Activated naive CD4-positive, alpha-beta T cell treated with anti-CD3 and anti-CD28 coated beads, Interleukin-2, amount 10 ng/mL, durations not matched to agents 7 days and 5 days (primary cell): ENCODE results near the gene TJP3.
A peak's percentile ranks its signal among the peaks of the same experiment; 100 is the strongest.

ENCODE experiments used
- CTCF ChIA-PET: fragments of 350-600 bp; sonication (Branson Sonifier 250); formaldehyde crosslinking; loops from one replicate; lab custom pipeline; 2021; ENCODE audit warnings: antibody characterized with exemption; lab: Charles Lee
- DNase-seq: peaks from one replicate; pipeline ENCODE4 v3.0.0-alpha.2; 2020
- H3K27ac Mint-ChIP-seq: one replicate; pipeline ENCODE4 v1.8.0; 2021; ENCODE audit warnings: mild to moderate bottlenecking, moderate library complexity, mixed read lengths
- H3K27me3 Mint-ChIP-seq: one replicate; pipeline ENCODE4 v1.8.0; 2021; ENCODE audit warnings: mild to moderate bottlenecking, mixed read lengths
- H3K36me3 Mint-ChIP-seq: one replicate; pipeline ENCODE4 v1.8.0; 2021; ENCODE audit warnings: mixed read lengths
- H3K4me1 Mint-ChIP-seq: one replicate; pipeline ENCODE4 v1.8.0; 2021; ENCODE audit warnings: mixed read lengths
- H3K4me3 Mint-ChIP-seq: one replicate; pipeline ENCODE4 v1.8.0; 2021; ENCODE audit warnings: mild to moderate bottlenecking, moderate library complexity, mixed read lengths
- H3K9me3 Mint-ChIP-seq: one replicate; pipeline ENCODE4 v1.8.0; 2021; ENCODE audit warnings: mixed read lengths

The TJP3 gene

DNA sequence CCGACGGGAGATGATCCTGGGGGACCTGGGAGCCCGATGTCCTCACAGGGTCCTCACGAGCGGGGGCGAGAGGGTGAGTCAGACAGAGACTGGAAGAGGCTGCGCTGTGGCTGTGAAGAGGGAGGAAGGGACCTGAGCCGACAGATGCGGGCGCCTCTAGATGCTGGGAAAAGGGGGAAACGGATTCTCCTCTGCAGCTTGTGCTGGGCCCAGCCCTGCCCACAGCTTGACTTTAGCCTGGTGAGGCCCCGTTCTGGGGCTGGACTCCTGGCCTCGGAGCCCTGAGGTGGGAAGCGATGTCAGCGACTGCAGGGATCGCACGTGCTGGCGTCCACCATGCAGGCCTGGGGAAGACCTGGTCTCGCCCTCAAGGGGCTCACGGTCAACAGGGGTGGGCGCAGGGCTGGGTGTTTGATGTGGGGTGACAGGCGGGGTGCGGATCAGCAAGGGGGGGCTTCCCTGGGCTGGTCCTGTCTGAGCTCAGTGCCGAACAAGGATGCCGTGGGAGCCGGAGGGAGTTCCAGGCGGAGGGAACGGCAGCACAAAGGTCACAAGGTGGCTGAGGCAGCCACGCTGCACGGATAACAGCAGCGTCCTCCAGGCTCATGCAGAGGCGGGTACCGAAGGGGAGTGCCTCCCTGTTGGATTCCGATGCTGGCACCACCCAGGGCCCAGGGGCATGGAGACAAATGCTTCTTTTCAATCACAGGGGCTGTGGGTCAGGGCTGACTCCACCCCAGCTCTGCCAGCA lies 39.7 kb upstream of the TJP3 start:
- CTCF ChIA-PET = interaction anchor here (1.1 to 4.4 kb wide), 3 partner anchors 34 to 56 kb away, joined by 3 to 21 read pairs (median 16); partner anchors contain the start of gene TJP3
- H3K36me3 Mint-ChIP-seq = peaks cover 1% of the 10 kb centered on the region
- peaks cover 19% of the 10 kb centered on the region for H3K4me1 Mint-ChIP-seq
- H3K4me3 Mint-ChIP-seq = no peak overlapping the region
- no peak for DNase-seq
- H3K27ac Mint-ChIP-seq = peak overlapping the region; percentile 52
- H3K9me3 Mint-ChIP-seq = no peaks in the 10 kb centered on the region
- peaks cover 15% of the 10 kb centered on the region for H3K27me3 Mint-ChIP-seq

DNA sequence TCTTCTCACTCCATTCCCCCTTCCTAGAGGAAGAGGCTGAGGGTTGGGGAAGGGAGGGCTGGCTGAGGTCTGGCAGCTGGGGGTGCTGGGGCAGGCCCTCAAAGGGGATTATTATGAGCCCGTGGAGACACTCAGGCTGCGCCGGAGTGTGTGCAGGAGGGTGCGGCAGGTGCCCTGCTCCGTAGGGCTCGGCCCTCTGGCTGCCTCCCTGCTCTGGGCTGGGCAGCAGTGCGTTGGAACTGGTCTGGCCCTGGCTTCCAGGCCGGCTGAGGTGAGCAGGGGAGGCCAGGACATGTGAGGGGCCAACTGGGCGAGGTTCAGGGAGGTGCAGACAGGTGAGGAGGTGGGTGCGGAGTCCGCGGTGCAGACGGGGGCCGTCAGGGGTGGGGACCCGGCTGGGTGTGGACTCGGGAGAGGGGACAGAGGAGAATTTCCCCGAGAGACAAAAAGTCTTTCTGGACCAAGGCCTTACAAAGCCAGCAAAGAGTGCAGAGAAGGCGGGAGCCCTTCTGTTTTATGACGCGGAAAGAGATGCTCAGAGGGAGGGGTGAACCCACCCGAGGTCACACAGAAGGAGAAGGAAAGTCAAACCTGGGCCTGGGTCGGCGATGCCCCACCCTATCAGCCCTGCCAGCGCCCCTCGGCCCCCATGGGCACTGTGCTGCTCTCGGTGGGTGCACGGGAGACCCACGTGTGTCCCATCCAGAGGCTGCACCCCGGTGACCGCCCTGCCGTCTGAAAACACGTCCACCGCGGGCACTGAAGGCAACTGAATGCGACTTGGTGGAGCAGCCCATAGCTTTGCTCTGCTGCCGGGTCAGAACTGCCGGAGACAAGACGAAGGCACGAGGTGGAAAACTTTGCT lies 38.9 kb upstream of the TJP3 start:
- CTCF ChIA-PET = interaction anchor here (4.4 kb wide), 1 partner anchor 38 kb away, joined by 21 read pairs; the partner anchor contains the start of gene TJP3
- Mint-ChIP-seq H3K4me1 (peaks cover 19% of the 10 kb centered on the region), H3K9me3 (no peaks in the 10 kb centered on the region), H3K27ac (no peak overlapping the region), H3K4me3 (no peak overlapping the region), H3K36me3 (no peaks in the 10 kb centered on the region), H3K27me3 (peaks cover 15% of the 10 kb centered on the region)
- no peak for DNase-seq

DNA sequence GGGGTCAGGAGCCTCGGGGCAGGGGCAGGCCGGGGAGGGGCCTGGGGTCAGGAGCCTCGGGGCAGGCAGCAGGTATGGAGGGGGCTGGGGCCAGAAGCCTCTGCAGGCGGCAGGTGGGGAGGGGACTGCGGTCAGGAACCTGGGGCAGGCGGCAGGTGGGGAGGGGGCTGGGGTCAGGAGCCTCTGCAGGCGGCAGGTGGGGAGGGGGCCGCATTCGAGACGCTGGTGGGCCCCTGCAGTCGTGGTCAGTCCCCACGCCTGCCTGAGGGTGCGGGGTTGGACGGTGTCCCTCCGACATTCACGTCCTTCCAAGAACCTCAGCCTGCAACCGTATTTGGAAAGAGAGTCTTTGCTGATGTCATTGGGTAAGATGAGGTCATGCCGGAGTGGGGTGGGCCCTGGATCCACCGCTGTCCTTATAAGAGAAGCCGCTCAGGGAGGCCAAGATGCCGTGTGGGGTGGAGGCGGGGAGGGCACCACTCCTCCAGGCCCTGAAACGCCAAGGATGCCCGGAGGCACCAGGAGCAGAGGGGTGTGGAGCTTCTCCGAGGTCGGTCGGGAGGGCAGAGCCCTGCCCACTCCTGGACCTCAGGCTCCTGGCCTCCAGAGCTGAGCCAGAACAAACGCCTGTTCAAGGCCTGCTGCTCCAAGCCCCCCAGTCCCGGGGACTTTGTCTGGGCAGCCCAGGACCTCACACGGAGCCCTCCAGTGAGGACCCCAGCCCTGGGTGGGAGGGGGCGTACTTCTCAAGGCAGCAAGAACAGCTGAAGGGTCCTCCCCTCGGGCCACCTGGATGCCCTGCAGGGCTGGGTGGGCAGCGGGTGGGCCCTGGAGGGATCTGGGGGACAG lies 38.0 kb upstream of the TJP3 start:
- no peak overlapping the region for H3K4me3 Mint-ChIP-seq
- H3K27me3 Mint-ChIP-seq = peaks cover 15% of the 10 kb centered on the region
- no peaks in the 10 kb centered on the region for H3K36me3 Mint-ChIP-seq
- DNase-seq = no peak
- no peaks in the 10 kb centered on the region for H3K9me3 Mint-ChIP-seq
- CTCF ChIA-PET = no interaction called here
- H3K27ac Mint-ChIP-seq = no peak overlapping the region
- H3K4me1 Mint-ChIP-seq = peaks cover 19% of the 10 kb centered on the region

DNA sequence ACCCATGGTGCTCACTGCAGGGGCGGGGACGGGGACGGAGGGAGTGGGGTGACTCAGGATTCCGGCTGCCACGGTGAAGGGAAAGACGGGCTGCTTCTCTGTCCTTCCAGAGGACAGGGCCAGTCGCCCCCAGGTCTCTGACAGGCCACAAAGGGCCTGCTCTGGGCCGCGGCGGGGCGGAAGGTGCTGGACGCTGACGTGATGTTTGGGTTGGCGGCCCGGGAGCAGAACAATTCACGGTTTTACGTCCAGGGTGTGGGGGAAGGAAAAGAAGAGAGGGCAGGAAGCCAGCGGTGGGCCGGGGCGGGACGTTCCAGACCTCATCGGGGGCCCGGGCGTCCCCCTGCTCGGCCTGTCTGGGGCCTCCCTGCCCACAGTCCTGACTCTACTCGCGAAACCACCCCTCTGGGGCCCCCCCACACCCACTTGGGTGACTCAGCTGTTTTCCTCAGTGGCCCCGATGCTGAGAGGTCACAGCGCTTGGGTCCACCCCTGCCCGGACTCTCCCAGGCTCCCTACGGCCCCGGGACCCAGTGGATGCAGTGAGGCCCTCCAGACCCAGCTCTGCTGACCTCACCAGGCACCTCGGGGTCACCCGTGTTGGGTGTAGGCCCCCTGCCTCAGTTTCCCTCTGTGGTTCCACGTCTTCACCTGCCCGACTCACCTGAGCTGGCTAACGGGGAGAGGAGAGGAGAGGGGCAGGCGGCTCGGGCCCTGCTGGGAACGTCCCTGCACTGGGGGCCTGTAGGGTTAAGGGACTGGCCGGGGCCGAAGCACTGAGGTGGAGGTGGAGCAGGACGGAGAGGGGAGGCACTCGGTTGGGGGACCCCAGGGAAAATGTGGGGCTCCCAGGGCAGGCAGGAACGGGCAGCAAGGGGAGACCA lies 37.1 kb upstream of the TJP3 start:
- no peak overlapping the region for H3K27ac Mint-ChIP-seq
- CTCF ChIA-PET = no interaction called here
- H3K36me3 Mint-ChIP-seq = no peaks in the 10 kb centered on the region
- no peaks in the 10 kb centered on the region for H3K9me3 Mint-ChIP-seq
- H3K27me3 Mint-ChIP-seq = peaks cover 15% of the 10 kb centered on the region
- DNase-seq = no peak
- peaks cover 19% of the 10 kb centered on the region for H3K4me1 Mint-ChIP-seq
- peak overlapping the region; percentile 45 for H3K4me3 Mint-ChIP-seq

DNA sequence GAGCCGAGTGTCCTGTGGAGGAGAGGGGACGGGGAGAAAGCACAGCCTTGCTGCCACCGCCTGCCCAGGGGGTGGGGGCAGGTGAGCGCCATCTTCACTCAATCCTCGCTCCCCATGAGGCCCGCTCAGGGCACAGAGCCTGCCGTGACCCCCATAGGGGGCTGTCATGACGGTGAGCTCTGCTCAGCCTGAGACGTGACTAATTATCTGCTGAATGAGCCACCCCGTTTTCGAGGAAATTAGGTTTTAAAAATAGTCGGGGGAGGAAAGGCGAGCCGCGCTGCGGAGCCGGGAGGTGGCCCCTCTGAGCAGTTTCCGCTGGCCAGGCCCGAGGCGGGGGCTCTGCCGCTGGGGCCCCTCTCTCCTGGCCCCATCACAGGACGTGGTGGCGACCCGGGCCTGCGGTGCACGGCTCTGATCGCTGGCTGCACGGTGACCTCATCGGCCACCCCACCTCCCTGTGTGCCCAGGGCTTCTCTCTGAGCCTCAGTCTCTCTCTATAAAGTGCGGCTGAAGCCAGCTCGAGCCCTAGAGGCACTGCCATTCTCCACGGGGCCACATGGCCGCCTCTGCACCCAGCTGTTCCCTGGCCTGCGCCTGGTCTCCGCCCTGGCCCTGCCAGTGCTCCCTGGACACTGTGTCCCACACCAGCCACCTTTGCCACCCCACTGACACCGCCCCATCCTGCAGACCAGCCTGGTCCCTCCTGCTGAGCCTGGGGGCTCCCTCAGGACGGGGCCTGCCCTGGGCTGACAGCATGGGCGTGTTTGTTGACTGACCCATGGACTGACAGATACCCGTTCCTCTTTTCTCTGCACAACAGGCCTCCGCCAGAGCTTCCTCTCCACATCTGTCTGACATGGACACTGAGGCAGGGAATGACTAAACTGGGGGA lies 36.3 kb upstream of the TJP3 start:
- Mint-ChIP-seq H3K4me1 (peaks cover 21% of the 10 kb centered on the region), H3K27me3 (peaks cover 15% of the 10 kb centered on the region), H3K9me3 (no peaks in the 10 kb centered on the region), H3K4me3 (no peak overlapping the region), H3K27ac (no peak overlapping the region), H3K36me3 (no peaks in the 10 kb centered on the region)
- CTCF ChIA-PET = interaction anchor here (0.9 kb wide), 1 partner anchor 20 kb away, joined by 4 read pairs; no protein-coding TSS in a partner anchor
- peak; percentile 33 for DNase-seq

DNA sequence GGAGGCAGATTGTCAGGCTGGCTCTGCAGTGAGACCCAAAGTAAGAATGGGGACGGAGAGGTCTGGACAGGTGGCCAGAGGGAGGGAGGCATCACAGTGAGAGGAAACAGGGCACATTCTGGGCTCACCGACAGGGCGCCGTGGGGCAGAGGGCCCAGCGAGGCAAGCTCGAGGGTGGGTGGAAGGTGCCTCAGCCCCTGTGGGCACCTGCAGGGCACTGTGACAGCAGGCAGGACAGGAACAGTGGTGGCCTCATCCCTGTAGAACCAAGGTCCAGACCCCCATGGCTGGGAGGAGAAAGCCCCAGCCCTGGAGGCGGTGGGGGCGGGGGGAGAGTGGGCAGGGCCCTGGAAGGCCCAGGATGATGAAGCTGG lies 35.6 kb upstream of the TJP3 start:
- H3K36me3 Mint-ChIP-seq = no peaks in the 10 kb centered on the region
- no peaks in the 10 kb centered on the region for H3K9me3 Mint-ChIP-seq
- no peak for DNase-seq
- H3K4me3 Mint-ChIP-seq = no peak overlapping the region
- CTCF ChIA-PET = interaction anchor here (0.9 kb wide), 1 partner anchor 19 kb away, joined by 4 read pairs; no protein-coding TSS in a partner anchor
- peaks cover 27% of the 10 kb centered on the region for H3K4me1 Mint-ChIP-seq
- peaks cover 15% of the 10 kb centered on the region for H3K27me3 Mint-ChIP-seq
- H3K27ac Mint-ChIP-seq = no peak overlapping the region

DNA sequence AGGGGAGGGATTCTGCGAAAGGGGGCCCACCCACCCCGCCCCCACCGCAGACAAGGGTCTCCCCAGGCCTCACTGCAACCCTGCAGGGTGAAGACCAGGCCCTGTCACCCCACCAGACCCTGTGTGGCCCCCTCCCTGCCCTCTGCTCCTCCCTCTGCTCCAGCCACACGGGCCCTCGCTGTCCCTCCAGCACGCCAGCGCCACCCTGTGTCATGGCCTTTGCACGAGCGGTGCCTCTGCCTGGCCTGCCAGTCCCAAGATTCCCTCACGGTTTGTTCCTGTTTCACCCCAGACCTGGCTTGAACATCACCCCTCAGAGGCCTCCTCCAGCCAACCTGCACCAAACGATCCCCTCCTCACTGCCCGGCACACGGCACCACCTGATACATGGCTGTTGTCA lies 35.2 kb upstream of the TJP3 start:
- CTCF ChIA-PET = interaction anchor here (0.9 to 1.6 kb wide), 2 partner anchors 19 kb away, joined by 4 to 6 read pairs; no protein-coding TSS in a partner anchor
- H3K36me3 Mint-ChIP-seq = no peaks in the 10 kb centered on the region
- H3K9me3 Mint-ChIP-seq = no peaks in the 10 kb centered on the region
- DNase-seq = no peak
- H3K27me3 Mint-ChIP-seq = peaks cover 15% of the 10 kb centered on the region
- H3K27ac Mint-ChIP-seq = no peak overlapping the region
- H3K4me3 Mint-ChIP-seq = no peak overlapping the region
- H3K4me1 Mint-ChIP-seq = peaks cover 27% of the 10 kb centered on the region

DNA sequence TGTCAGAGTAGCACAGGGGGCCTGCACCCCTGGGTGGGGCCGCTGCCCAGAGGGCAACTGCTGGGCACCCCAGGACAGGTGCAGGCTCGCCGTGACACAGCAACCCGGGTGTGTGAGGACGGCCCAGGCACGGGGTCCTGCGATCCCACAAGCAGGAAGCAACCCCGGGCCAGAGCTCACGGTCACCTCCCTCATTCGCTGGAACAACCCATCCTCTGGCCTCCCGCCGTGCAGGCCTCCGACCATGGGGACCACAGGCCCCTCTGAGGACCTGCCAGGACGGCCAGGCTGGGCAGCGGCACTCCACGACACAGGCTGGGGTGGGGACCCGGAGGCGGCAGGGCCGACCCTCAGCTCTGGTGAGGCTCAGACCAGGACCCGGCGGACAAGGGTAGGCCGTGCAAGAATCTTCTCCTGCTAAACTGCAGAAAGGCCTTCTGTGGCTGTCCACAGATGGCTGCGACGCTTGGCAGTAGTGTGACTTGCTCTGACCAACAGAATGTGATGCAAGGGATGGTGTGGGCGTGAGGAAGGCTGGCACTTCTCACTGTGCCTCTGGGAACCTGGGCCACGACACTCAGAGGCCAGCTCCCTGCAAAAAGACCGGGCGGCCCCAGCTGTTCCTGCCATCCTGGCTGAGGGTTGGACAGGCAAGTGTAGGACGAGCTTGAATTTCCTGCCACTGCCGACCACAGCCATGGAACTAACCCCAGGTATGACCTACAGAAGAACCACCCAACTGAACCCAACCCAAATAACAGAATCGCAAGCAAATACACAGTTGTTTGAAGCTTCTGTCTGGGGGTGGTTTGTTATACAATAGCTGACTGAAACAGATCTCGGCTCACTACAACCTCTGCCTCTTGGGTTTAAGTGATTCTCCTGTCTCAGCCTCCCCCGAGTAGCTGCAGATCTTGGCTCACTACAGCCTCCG lies 34.4 kb upstream of the TJP3 start:
- H3K27ac Mint-ChIP-seq = no peak overlapping the region

DNA sequence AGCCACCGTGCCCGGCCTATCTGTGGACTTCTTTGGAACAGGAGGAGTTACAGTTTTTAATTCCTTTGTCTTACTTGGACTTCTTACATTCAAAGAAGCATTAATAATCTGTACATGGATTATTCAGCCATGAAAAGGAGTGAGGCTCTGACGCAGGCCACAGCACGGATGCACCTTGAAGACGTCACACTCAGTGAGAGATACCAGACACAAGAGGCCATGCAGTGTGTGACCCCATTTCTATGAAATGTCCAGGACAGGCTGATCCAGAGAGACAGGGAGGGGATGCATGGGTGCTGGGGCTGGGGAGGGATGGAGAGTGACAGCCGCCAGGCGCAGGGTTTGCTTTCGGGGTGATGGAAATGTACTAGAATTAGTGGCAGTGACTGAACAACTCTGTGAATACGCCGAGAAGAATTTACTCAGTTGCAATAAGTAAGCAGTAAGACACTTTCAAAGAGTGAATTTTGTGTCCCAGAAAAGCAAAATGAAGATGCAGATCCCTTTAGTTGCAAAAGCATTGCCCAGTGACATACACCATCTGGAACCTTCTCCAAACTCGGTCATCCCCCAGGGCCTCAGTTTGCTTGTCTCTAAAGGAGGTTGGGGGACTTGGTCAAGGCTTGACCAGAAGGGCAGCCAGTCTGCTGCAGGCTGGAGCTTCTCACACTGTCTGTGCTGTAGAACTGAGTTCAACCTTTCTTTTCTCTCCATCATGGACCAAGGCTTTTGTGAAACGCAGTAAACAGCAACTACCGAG lies 33.2 kb upstream of the TJP3 start:
- Mint-ChIP-seq H3K27ac (peak overlapping the region; percentile 11), H3K27me3 (peaks cover 15% of the 10 kb centered on the region), H3K9me3 (no peaks in the 10 kb centered on the region), H3K36me3 (no peaks in the 10 kb centered on the region), H3K4me1 (peaks cover 27% of the 10 kb centered on the region), H3K4me3 (no peak overlapping the region)
- CTCF ChIA-PET = interaction anchor here (1.1 to 1.6 kb wide), 2 partner anchors 16 to 17 kb away, joined by 3 to 6 read pairs; no protein-coding TSS in a partner anchor
- DNase-seq = no peak

More for the DNA sequence above, 34.4 kb upstream of the TJP3 start:
- peaks cover 15% of the 10 kb centered on the region for H3K27me3 Mint-ChIP-seq
- no peak for DNase-seq
- H3K4me3 Mint-ChIP-seq = no peak overlapping the region
- peaks cover 27% of the 10 kb centered on the region for H3K4me1 Mint-ChIP-seq
- CTCF ChIA-PET = interaction anchor here (0.6 to 1.6 kb wide), 2 partner anchors 12 to 18 kb away, joined by 3 to 6 read pairs; no protein-coding TSS in a partner anchor
- H3K36me3 Mint-ChIP-seq = no peaks in the 10 kb centered on the region
- H3K9me3 Mint-ChIP-seq = no peaks in the 10 kb centered on the region

DNA sequence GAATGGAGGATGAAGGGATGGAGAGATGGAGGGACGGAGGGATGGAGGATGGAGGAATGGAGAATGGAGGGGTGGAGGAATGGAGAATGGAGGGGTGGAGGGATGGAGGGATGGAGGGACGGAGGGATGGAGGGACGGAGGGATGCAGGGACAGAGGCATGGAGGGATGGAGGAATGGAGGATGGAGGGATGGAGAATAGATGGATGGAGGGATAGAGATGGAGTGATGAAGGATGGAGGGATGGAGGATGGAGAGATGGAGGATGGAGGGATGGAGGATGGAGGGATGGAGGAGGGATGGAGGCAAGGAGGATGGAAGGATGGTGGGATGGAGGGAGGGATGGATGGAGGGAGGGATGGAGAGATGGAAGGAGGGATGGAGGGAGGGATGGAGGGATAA lies 30.0 kb upstream of the TJP3 start:
- Mint-ChIP-seq H3K27me3 (no peaks in the 10 kb centered on the region), H3K36me3 (no peaks in the 10 kb centered on the region), H3K4me3 (no peak overlapping the region), H3K9me3 (no peaks in the 10 kb centered on the region), H3K4me1 (peaks cover 8% of the 10 kb centered on the region), H3K27ac (no peak overlapping the region)
- no peak for DNase-seq
- CTCF ChIA-PET = no interaction called here

DNA sequence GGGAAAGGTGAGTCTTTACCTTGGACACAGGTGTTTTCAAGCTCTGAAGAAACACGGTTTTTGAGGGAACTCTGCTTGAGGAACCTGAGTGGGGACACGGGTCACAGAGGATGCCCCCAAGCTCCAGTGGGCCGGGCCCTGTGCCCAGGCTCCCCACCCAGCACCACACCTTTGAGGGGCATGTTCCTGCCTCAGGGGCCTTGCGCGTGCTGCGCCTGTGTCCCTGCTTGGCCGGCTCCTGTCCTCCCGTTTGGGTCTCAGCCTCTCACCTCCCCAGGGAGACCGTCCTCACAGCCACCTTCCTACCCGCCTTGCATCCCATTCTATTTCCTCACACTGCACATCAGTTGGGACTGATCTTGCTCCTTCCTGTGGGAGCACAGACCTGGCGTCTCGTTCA lies 29.0 kb upstream of the TJP3 start:
- CTCF ChIA-PET = no interaction called here
- Mint-ChIP-seq H3K27ac (no peak overlapping the region), H3K4me3 (no peak overlapping the region)

More for the DNA sequence above, 29.0 kb upstream of the TJP3 start:
- peaks cover 8% of the 10 kb centered on the region for H3K4me1 Mint-ChIP-seq
- H3K36me3 Mint-ChIP-seq = peaks cover 5% of the 10 kb centered on the region
- no peaks in the 10 kb centered on the region for H3K27me3 Mint-ChIP-seq
- no peak for DNase-seq
- peaks cover 3% of the 10 kb centered on the region for H3K9me3 Mint-ChIP-seq
